ENCODE results near the gene RAB22A. TPM values are rescaled to one million over a fixed set of nuclear protein-coding genes. Genes with fewer than 3 reads are reported as not detected.

The RAB22A gene
- total and polyA plus RNA-seq, 2 donors (not counting 1 experiment from before 2014, with no cell fraction given) = 13.7 to 20.6 TPM

GRCh38 chr20:58308680-58309527 lies 611 bp upstream of the RAB22A start:
- H3K27ac ChIP-seq (ENCODE audit: insufficient read depth, low read length) = peak overlapping the region; percentile 22
- no peaks in the 10 kb centered on the region for H3K27me3 ChIP-seq (ENCODE audit: control insufficient read depth, insufficient read depth, low read length)
- H3K79me2 ChIP-seq (ENCODE audit: control insufficient read depth, insufficient read depth, low read length) = peaks cover 31% of the 10 kb centered on the region
- H2AFZ ChIP-seq (ENCODE audit: low read length) = peak overlapping the region; percentile 67
- H3K4me3 ChIP-seq (replicated peaks in 1 of 4; ENCODE audit: control extremely low read depth in 1 of 4, insufficient read depth in 1 of 4, low read depth in 3 of 4, low read length in 4 of 4) = peak overlapping the region; percentile 73 to 97 (median 88)
- peak; percentile 40 to 57 for DNase-seq (ENCODE audit: low read depth in 2 of 2)
- H3K9ac ChIP-seq (ENCODE audit: insufficient read depth, low read length) = peak overlapping the region; percentile 73
- H3K4me1 ChIP-seq (ENCODE audit: control insufficient read depth, extremely low read depth, insufficient read depth, low read length) = no peaks in the 10 kb centered on the region
- H3K36me3 ChIP-seq (ENCODE audit: control insufficient read depth, insufficient read depth, low read length) = peaks cover 5% of the 10 kb centered on the region
- no peaks in the 10 kb centered on the region for H3K9me3 ChIP-seq (ENCODE audit: control insufficient read depth, insufficient read depth, low read depth, low read length)
- H4K20me1 ChIP-seq (ENCODE audit: control insufficient read depth, extremely low read depth, insufficient read depth, low read length) = no peaks in the 10 kb centered on the region
- peak overlapping the region; percentile 72 for H3K4me2 ChIP-seq (ENCODE audit: extremely low read depth, insufficient read depth, low read length)
- TF ChIP-seq EZH2 (IDR thresholded peaks at IDR 0.05; ENCODE audit: low read length, missing control alignments) = no peak
- TF ChIP-seq CTCF (conservative IDR thresholded peaks at IDR 0.05 in 1 of 2, IDR thresholded peaks at IDR 0.05 in 1 of 2; ENCODE audit: low read depth in 1 of 2, low read length in 2 of 2) = no peak

GRCh38 chr20:58310291-58310782 lies 822 bp downstream of the RAB22A start:
- peak overlapping the region; percentile 64 to 92 (median 82) for H3K4me3 ChIP-seq (replicated peaks in 1 of 4; ENCODE audit: control extremely low read depth in 1 of 4, insufficient read depth in 1 of 4, low read depth in 3 of 4, low read length in 4 of 4)
- no peak overlapping the region for H2AFZ ChIP-seq (ENCODE audit: low read length)
- H4K20me1 ChIP-seq (ENCODE audit: control insufficient read depth, extremely low read depth, insufficient read depth, low read length) = no peaks in the 10 kb centered on the region

More at GRCh38 chr20:58310291-58310782, 822 bp downstream of the RAB22A start:
- TF ChIP-seq CTCF (conservative IDR thresholded peaks at IDR 0.05 in 1 of 2, IDR thresholded peaks at IDR 0.05 in 1 of 2; ENCODE audit: low read depth in 1 of 2, low read length in 2 of 2) = no peak
- no peak for TF ChIP-seq EZH2 (IDR thresholded peaks at IDR 0.05; ENCODE audit: low read length, missing control alignments)
- peak; percentile 14 to 16 for DNase-seq (ENCODE audit: low read depth in 2 of 2)
- Histone ChIP-seq H3K79me2 (ENCODE audit: control insufficient read depth, insufficient read depth, low read length) (peaks cover 38% of the 10 kb centered on the region), H3K9me3 (ENCODE audit: control insufficient read depth, insufficient read depth, low read depth, low read length) (no peaks in the 10 kb centered on the region), H3K4me1 (ENCODE audit: control insufficient read depth, extremely low read depth, insufficient read depth, low read length) (no peaks in the 10 kb centered on the region), H3K4me2 (ENCODE audit: extremely low read depth, insufficient read depth, low read length) (peak overlapping the region; percentile 91), H3K27ac (ENCODE audit: insufficient read depth, low read length) (peak overlapping the region; percentile 86), H3K27me3 (ENCODE audit: control insufficient read depth, insufficient read depth, low read length) (no peaks in the 10 kb centered on the region), H3K9ac (ENCODE audit: insufficient read depth, low read length) (peak overlapping the region; percentile 95), H3K36me3 (ENCODE audit: control insufficient read depth, insufficient read depth, low read length) (peaks cover 10% of the 10 kb centered on the region)
